Ishikawa (cell line): Measurements from ENCODE around the gene SMCR8.

Experiments
- CEBPB ChIP-seq: IDR thresholded peaks from 2 replicates; pipeline ENCODE4 v1.6.1; 2012
- CREB1 ChIP-seq: IDR thresholded peaks from 2 replicates; pipeline ENCODE4 v1.6.1; 2012; ENCODE audit warnings: low read depth
- EGR1 ChIP-seq: IDR thresholded peaks from 2 replicates; pipeline ENCODE4 v1.6.1; 2012
- EP300 ChIP-seq: IDR thresholded peaks from 2 replicates; pipeline ENCODE4 v1.6.1; 2012; ENCODE audit warnings: borderline replicate concordance
- FOXM1 ChIP-seq: IDR thresholded peaks from 2 replicates; pipeline ENCODE4 v1.6.1; 2012; ENCODE audit warnings: low read depth, borderline replicate concordance
- NFIC ChIP-seq: IDR thresholded peaks from 2 replicates; pipeline ENCODE4 v1.6.1; 2012
- RAD21 ChIP-seq: IDR thresholded peaks from 2 replicates; pipeline ENCODE4 v1.6.1; 2012; ENCODE audit warnings: low read depth
- TAF1 ChIP-seq: IDR thresholded peaks from 2 replicates; pipeline ENCODE4 v1.6.1; 2012; ENCODE audit warnings: low read depth, mild to moderate bottlenecking
- TCF12 ChIP-seq: IDR thresholded peaks from 2 replicates; pipeline ENCODE4 v1.6.1; 2012; ENCODE audit warnings: low read depth
- TEAD4 ChIP-seq: IDR thresholded peaks from 2 replicates; pipeline ENCODE4 v1.6.1; 2012
- YY1 ChIP-seq: IDR thresholded peaks from 2 replicates; pipeline ENCODE4 v1.6.1; 2012; ENCODE audit warnings: low read depth
- ZBTB7A ChIP-seq: IDR thresholded peaks from 2 replicates; pipeline ENCODE4 v1.6.1; 2012; ENCODE audit warnings: low read depth
- TF ChIP-seq, protein P1 (sequence below): IDR thresholded peaks from 2 replicates; pipeline ENCODE4 v1.6.1; 2012
- TF ChIP-seq, protein P2 (sequence below): IDR thresholded peaks from 2 replicates; pipeline ENCODE4 v1.6.1; 2012; ENCODE audit warnings: low read depth, mild to moderate bottlenecking
- TF ChIP-seq, protein P3 (sequence below): IDR thresholded peaks from 2 replicates; pipeline ENCODE4 v1.6.1; 2012

The SMCR8 gene

DNA sequence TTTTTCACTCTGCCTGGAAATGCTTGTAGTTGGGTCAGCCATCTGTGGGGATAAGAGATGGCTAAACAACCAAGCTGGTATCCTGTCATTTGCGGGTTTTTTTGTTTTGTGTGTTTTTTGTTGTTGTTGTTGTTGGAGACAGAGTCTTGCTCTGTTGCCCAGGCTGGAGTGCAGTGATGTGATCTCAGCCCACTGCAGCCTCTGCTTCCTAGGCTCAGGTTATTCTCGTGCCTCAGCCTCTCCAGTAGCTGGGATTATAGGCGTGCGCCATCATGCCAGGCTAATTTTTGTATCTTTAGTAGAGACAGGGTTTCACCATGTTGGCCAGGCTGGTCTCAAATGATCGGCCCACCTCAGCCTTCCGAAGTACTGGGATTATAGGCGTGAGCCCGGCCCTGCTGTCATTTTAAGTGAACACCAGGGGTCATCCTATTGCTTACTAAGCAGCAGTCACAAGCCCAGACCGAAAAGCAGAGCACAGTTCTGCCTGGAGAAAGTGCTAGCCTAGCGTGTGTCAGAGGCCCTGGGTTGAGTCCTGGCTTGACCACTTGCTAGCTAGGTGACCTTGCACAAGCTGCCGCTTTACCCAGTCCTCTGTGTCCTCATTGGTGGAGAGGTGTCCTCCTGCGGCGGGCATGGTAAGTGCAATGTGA lies 4.6 kb downstream of the SMCR8 start:
- TF ChIP-seq, protein P1, sequence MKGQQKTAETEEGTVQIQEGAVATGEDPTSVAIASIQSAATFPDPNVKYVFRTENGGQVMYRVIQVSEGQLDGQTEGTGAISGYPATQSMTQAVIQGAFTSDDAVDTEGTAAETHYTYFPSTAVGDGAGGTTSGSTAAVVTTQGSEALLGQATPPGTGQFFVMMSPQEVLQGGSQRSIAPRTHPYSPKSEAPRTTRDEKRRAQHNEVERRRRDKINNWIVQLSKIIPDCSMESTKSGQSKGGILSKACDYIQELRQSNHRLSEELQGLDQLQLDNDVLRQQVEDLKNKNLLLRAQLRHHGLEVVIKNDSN: no peak
- TF ChIP-seq CREB1: no peak

DNA sequence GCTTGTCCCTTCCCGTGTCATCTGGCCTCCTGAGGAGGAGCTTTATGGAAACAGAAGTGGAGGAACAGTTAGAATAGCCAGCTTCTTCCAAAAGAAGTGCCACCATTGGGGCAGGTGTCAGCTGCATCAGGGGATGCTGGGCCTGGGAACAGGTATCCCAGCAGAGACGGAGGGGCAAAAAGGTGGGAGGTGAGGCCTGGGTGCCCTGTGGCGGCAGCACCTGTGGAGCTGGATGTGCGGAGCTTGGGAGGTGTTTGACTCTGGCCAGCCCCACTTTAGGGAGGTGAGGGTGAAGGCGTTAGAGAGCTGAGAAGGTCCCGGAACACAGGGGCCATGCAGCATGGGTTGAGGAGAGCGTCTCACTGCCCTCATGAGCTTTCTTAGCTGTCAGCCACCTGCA lies 5.2 kb downstream of the SMCR8 start:
- TF ChIP-seq CREB1 (no peak), NFIC (no peak), FOXM1 (no peak), ZBTB7A (no peak), EGR1 (no peak), YY1 (no peak), CEBPB (no peak), RAD21 (no peak), TEAD4 (no peak), TCF12 (no peak), TAF1 (no peak), EP300 (no peak)
- TF ChIP-seq, protein P2, sequence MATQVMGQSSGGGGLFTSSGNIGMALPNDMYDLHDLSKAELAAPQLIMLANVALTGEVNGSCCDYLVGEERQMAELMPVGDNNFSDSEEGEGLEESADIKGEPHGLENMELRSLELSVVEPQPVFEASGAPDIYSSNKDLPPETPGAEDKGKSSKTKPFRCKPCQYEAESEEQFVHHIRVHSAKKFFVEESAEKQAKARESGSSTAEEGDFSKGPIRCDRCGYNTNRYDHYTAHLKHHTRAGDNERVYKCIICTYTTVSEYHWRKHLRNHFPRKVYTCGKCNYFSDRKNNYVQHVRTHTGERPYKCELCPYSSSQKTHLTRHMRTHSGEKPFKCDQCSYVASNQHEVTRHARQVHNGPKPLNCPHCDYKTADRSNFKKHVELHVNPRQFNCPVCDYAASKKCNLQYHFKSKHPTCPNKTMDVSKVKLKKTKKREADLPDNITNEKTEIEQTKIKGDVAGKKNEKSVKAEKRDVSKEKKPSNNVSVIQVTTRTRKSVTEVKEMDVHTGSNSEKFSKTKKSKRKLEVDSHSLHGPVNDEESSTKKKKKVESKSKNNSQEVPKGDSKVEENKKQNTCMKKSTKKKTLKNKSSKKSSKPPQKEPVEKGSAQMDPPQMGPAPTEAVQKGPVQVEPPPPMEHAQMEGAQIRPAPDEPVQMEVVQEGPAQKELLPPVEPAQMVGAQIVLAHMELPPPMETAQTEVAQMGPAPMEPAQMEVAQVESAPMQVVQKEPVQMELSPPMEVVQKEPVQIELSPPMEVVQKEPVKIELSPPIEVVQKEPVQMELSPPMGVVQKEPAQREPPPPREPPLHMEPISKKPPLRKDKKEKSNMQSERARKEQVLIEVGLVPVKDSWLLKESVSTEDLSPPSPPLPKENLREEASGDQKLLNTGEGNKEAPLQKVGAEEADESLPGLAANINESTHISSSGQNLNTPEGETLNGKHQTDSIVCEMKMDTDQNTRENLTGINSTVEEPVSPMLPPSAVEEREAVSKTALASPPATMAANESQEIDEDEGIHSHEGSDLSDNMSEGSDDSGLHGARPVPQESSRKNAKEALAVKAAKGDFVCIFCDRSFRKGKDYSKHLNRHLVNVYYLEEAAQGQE: no peak
- TF ChIP-seq, protein P3, sequence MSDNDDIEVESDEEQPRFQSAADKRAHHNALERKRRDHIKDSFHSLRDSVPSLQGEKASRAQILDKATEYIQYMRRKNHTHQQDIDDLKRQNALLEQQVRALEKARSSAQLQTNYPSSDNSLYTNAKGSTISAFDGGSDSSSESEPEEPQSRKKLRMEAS: no peak
- TF ChIP-seq, protein P1: no peak

DNA sequence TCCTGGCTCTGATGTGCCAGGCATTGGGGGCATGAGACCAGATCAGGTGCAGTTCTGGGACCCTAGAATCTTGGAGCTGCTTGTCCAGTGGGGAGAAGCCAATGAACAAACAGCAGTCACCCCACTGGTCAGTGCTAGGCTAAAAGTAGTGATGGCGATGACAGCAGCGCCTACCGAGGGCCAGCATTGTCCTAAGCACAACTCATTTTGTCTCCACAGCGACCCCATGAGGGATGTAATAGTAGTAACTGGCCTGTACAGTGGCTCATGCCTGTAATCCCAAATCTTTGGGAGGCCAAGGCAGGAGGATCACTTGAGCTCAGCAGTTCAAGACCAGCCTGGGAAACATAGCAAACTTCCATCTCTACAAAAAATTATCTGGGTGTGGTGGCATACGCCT lies 6.2 kb downstream of the SMCR8 start:
- TF ChIP-seq CEBPB (no peak), EP300 (no peak), CREB1 (no peak), TAF1 (no peak), TCF12 (no peak), RAD21 (no peak), TEAD4 (no peak), NFIC (no peak)
- TF ChIP-seq, protein P3: no peak
- TF ChIP-seq, protein P2: no peak
- TF ChIP-seq, protein P1: no peak

DNA sequence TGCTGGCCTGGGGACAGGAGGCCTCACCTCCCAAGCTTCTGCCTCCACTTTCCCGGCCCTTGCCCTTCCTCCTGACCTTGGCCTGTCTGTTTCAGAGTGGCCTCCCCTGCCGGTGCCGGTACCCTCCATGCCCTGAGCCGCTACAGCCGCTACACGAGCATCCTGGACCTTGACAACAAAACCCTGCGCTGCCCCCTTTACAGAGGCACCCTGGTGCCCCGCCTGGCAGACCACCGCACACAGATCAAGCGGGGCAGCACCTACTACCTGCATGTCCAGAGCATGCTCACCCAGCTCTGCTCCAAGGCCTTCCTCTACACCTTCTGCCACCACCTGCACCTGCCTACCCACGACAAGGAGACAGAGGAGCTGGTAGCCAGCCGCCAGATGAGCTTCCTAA lies 7.4 kb downstream of the SMCR8 start:
- TF ChIP-seq YY1: no peak
- TF ChIP-seq, protein P3: no peak
- TF ChIP-seq FOXM1: no peak
- no peak for TF ChIP-seq CREB1
- TF ChIP-seq, protein P2: no peak
- TF ChIP-seq TEAD4: no peak
- no peak for TF ChIP-seq CEBPB
- TF ChIP-seq TAF1: no peak
- no peak for TF ChIP-seq RAD21
- no peak for TF ChIP-seq TCF12
